Brain microvascular endothelial cell (primary cell): Measurements from ENCODE around the gene ADGRG7.
A peak's percentile ranks its signal among the peaks of the same experiment; 100 is the strongest.

Source experiments
- DNase-seq: peaks from one replicate; pipeline ENCODE4 v3.0.0-alpha.2; 2020
- H3K27ac ChIP-seq: fragments of 250-450 bp; sonication (Bioruptor Pico); 2 replicates; pipeline ENCODE4 v1.5.1; 2020; ENCODE audit warnings: mild to moderate bottlenecking, moderate library complexity
- H3K27me3 ChIP-seq: fragments of 250-450 bp; sonication (Bioruptor Pico); replicated peaks from 2 replicates; pipeline ENCODE4 v1.5.1; 2020; ENCODE audit warnings: mild to moderate bottlenecking
- H3K36me3 ChIP-seq: fragments of 250-450 bp; sonication (Bioruptor Pico); replicated peaks from 2 replicates; pipeline ENCODE4 v1.5.1; 2020; ENCODE audit warnings: mild to moderate bottlenecking
- H3K4me3 ChIP-seq: 2 replicates; pipeline ENCODE4 v1.5.1; 2011; ENCODE audit warnings: low read depth, mild to moderate bottlenecking, control low read depth, low read length, moderate library complexity
- CTCF ChIP-seq: IDR thresholded peaks from 2 replicates; pipeline ENCODE4 v1.5.1; 2011; ENCODE audit warnings: low read depth, mild to moderate bottlenecking, moderate library complexity, low read length, control low read depth, inconsistent platforms; ENCODE audit errors: missing control alignments
- in situ Hi-C: cut with HindIII; loops from 2 replicates; pipeline ENCODE4 v1.10.0; 2017; ENCODE audit warnings: low sequenced_read_pairs, low pct_ligation_motif_present

Gene ADGRG7

GRCh38 chr3:100702980-100703345 lies 93.6 kb downstream of the ADGRG7 start:
- no peak for TF ChIP-seq CTCF
- Histone ChIP-seq H3K27me3 (no peaks in the 10 kb centered on the region), H3K4me3 (no peak overlapping the region), H3K27ac (no peak overlapping the region), H3K36me3 (no peaks in the 10 kb centered on the region)
- DNase-seq: no peak
- in situ Hi-C loops: no loop called here

GRCh38 chr3:100703865-100704264 lies 94.5 kb downstream of the ADGRG7 start:
- no peak for TF ChIP-seq CTCF
- H3K27ac ChIP-seq: no peak overlapping the region
- in situ Hi-C loops: no loop called here

GRCh38 chr3:100706365-100706764 lies 97.0 kb downstream of the ADGRG7 start:
- no peak for TF ChIP-seq CTCF
- DNase-seq: no peak
- no peak overlapping the region for H3K27ac ChIP-seq
- no peak overlapping the region for H3K4me3 ChIP-seq
- H3K27me3 ChIP-seq: no peaks in the 10 kb centered on the region
- in situ Hi-C loops: no loop called here
- H3K36me3 ChIP-seq: peaks cover 5% of the 10 kb centered on the region

More at GRCh38 chr3:100703865-100704264, 94.5 kb downstream of the ADGRG7 start:
- Histone ChIP-seq H3K27me3 (no peaks in the 10 kb centered on the region), H3K4me3 (no peak overlapping the region), H3K36me3 (no peaks in the 10 kb centered on the region)
- no peak for DNase-seq

- Histone ChIP-seq H3K4me3 (peak overlapping the region; percentile 91), H3K36me3 (peaks cover 11% of the 10 kb centered on the region), H3K27ac (peak overlapping the region; percentile 94), H3K27me3 (no peaks in the 10 kb centered on the region)
- no peak for TF ChIP-seq CTCF
- no peak for DNase-seq
- in situ Hi-C loops: no loop called here
Observed at GRCh38 chr3:100708644-100708988, 99.2 kb downstream of the ADGRG7 start.

- peaks cover 15% of the 10 kb centered on the region for H3K36me3 ChIP-seq
- TF ChIP-seq CTCF: no peak
- DNase-seq: peak; percentile 99
- H3K27me3 ChIP-seq: no peaks in the 10 kb centered on the region
- in situ Hi-C loops: no loop called here
- H3K27ac ChIP-seq: peak within 1 kb of the TSS; percentile 94
- peak within 1 kb of the TSS; percentile 91 for H3K4me3 ChIP-seq
Observed at GRCh38 chr3:100708989-100709841, 99.8 kb downstream of the ADGRG7 start, which contains the start of gene TFG. Gene TFG (plus strand): TSS chr3:100709494. CDS start chr3:100713686, 4,192 bp downstream.
